ENCODE data around the gene HCCS. TPM values are rescaled to one million over a fixed set of nuclear protein-coding genes. Genes with fewer than 3 reads are reported as not detected.

The HCCS gene
- total and polyA plus RNA-seq, 2 donors: 15.3 to 15.7 TPM

DNA sequence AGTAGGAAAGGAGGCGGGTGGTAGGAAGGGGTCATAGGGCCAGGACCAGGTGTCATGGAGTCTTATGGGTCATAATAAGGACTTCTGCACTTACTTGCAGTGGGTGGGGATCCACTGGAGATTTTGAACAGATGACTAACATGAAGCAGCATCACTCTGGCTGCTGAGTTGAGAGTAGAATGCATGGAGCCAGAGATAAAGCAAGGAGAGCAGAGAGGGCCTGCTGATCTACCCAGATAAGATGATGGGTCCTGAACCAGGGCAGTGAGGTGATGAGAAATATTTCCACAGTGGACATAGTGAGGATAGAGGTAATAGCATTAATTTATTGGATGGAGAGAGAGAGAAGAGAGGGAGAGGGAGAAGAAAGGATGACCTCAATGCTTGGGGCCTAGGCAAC, 48.0 kb downstream of the HCCS start:
- WGBS: 95% methylated on average over 1 of the region's 1 CpG
- no peak for DNase-seq (ENCODE audit: low read depth in 6 of 9, low spot score in 9 of 9)

DNA sequence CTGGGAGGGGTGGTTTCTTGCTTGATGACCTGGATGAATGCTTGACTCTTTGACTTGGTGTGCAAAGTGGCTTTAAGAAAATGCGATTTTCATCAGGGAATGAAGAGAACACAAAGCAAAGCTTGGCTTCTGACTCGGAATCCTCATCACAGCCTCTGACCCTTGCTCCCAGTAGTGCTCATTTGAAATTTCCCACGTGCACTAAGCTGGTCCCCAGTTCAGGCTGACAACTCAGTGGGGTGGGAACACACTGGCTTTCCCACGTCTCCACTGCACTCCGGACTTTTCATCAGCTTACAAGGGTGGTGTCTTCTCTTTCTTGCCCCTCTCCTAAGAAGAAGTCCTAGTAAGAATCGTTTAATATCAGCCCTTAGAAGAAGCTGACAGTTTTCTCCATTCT, 53.3 kb downstream of the HCCS start:
- WGBS: 95% methylated on average over 6 of the region's 6 CpGs
- no peak overlapping the region for H3K4me3 ChIP-seq (ENCODE audit: low read length in 2 of 2)
- no peaks in the 10 kb centered on the region for H3K9me3 ChIP-seq (ENCODE audit: control insufficient read depth in 2 of 2, insufficient read depth in 1 of 2, low read length in 1 of 2)
- no peaks in the 10 kb centered on the region for H3K36me3 ChIP-seq (ENCODE audit: control insufficient read depth in 2 of 2, insufficient read depth in 2 of 2, low read length in 1 of 2)
- DNase-seq (ENCODE audit: low read depth in 6 of 9, low spot score in 9 of 9): no peak
- no peaks in the 10 kb centered on the region for H3K4me1 ChIP-seq (ENCODE audit: control insufficient read depth in 2 of 2, insufficient read depth in 2 of 2, low read length in 2 of 2)
- H3K27me3 ChIP-seq (ENCODE audit: control insufficient read depth in 2 of 2, insufficient read depth in 1 of 2, low read length in 1 of 2): no peaks in the 10 kb centered on the region
- H3K27ac ChIP-seq (ENCODE audit: low read depth in 1 of 2, low read length in 1 of 2): no peak overlapping the region

More for the DNA sequence above, 48.0 kb downstream of the HCCS start:
- Histone ChIP-seq H3K36me3 (ENCODE audit: control insufficient read depth in 2 of 2, insufficient read depth in 2 of 2, low read length in 1 of 2) (no peaks in the 10 kb centered on the region), H3K27me3 (ENCODE audit: control insufficient read depth in 2 of 2, insufficient read depth in 1 of 2, low read length in 1 of 2) (no peaks in the 10 kb centered on the region), H3K4me3 (ENCODE audit: low read length in 2 of 2) (no peak overlapping the region), H3K9me3 (ENCODE audit: control insufficient read depth in 2 of 2, insufficient read depth in 1 of 2, low read length in 1 of 2) (no peaks in the 10 kb centered on the region), H3K27ac (ENCODE audit: low read depth in 1 of 2, low read length in 1 of 2) (no peak overlapping the region), H3K4me1 (ENCODE audit: control insufficient read depth in 2 of 2, insufficient read depth in 2 of 2, low read length in 2 of 2) (no peaks in the 10 kb centered on the region)

DNA sequence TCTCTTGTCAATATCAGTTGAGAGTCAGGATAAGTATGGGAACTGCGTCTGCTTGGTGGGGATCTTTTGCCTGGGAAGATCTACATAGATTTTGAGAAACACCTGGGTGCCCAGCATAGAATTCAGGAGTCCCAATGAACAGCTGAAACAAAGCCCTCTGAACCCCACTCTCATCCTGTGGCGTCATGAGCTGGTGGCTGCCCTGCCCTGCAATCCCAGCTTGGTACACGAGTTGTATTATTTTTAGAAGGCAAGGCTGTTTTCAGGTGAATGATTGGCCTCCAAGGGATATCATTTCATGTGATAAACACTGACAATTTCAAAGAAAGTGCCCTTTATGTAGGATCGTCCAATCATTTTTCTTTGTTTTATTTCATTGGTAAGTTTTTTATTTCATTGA, 60.8 kb downstream of the HCCS start:
- DNase-seq (ENCODE audit: low read depth in 6 of 9, low spot score in 9 of 9): no peak
- Histone ChIP-seq H3K27me3 (ENCODE audit: control insufficient read depth in 2 of 2, insufficient read depth in 1 of 2, low read length in 1 of 2) (no peaks in the 10 kb centered on the region), H3K9me3 (ENCODE audit: control insufficient read depth in 2 of 2, insufficient read depth in 1 of 2, low read length in 1 of 2) (no peaks in the 10 kb centered on the region), H3K4me3 (ENCODE audit: low read length in 2 of 2) (no peak overlapping the region), H3K27ac (ENCODE audit: low read depth in 1 of 2, low read length in 1 of 2) (no peak overlapping the region), H3K4me1 (ENCODE audit: control insufficient read depth in 2 of 2, insufficient read depth in 2 of 2, low read length in 2 of 2) (no peaks in the 10 kb centered on the region), H3K36me3 (ENCODE audit: control insufficient read depth in 2 of 2, insufficient read depth in 2 of 2, low read length in 1 of 2) (no peaks in the 10 kb centered on the region)
- WGBS: 91% methylated on average over 4 of the region's 4 CpGs

DNA sequence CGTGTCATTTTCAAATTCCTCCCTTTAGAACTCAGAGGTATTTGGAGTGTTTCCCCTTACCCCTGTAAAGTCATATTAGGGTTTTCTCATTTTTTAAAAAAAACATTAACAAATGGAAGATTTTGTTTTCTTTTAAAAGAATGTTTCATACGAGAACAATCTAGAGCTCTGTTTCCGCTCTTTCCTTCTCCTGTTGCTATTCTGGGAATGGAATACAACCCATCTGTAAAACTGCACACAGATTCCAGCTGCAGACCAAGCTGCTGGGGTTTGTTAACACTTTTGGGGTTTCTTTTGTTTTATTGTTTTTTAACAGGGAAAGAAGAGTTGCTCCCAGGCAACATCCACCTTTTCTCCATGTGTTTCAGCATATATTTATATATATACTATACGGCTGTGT, 61.3 kb downstream of the HCCS start:
- WGBS: 96% methylated on average over 4 of the region's 4 CpGs
- no peak for DNase-seq (ENCODE audit: low read depth in 6 of 9, low spot score in 9 of 9)

More for the DNA sequence above, 61.3 kb downstream of the HCCS start:
- Histone ChIP-seq H3K4me1 (ENCODE audit: control insufficient read depth in 2 of 2, insufficient read depth in 2 of 2, low read length in 2 of 2) (no peaks in the 10 kb centered on the region), H3K27me3 (ENCODE audit: control insufficient read depth in 2 of 2, insufficient read depth in 1 of 2, low read length in 1 of 2) (no peaks in the 10 kb centered on the region), H3K36me3 (ENCODE audit: control insufficient read depth in 2 of 2, insufficient read depth in 2 of 2, low read length in 1 of 2) (no peaks in the 10 kb centered on the region), H3K9me3 (ENCODE audit: control insufficient read depth in 2 of 2, insufficient read depth in 1 of 2, low read length in 1 of 2) (no peaks in the 10 kb centered on the region), H3K27ac (ENCODE audit: low read depth in 1 of 2, low read length in 1 of 2) (no peak overlapping the region), H3K4me3 (ENCODE audit: low read length in 2 of 2) (no peak overlapping the region)

Other genes with a start within 250 kb of the HCCS start
- not detected for gene AMELX, start 182.1 kb downstream of the HCCS start, total RNA-seq
- gene AMELX, start 182.1 kb downstream of the HCCS start, polyA plus RNA-seq: 0.14 TPM